Effector memory CD4-positive, alpha-beta T cell (primary cell): Measurements from ENCODE around the gene SLTM.
"Not testable (repeated sequence)": the region's sequence is repeated elsewhere in the genome, so short reads cannot be mapped to it uniquely, and the experiment has no call there.

Source experiments
- DNase-seq, 3 donors: peaks; one replicate each; pipeline ENCODE4 v3.0.0-alpha.2; 2020
- H3K27ac ChIP-seq: 2 replicates; pipeline ENCODE4 v1.7.0; 2013; ENCODE audit warnings: mild to moderate bottlenecking, low read length, moderate library complexity; ENCODE audit not compliant: insufficient read depth, poor library complexity, severe bottlenecking
- H3K27me3 ChIP-seq: replicated peaks from 2 replicates; pipeline ENCODE4 v1.7.0; 2013; ENCODE audit warnings: mild to moderate bottlenecking, low read length; ENCODE audit not compliant: insufficient read depth, control insufficient read depth, poor library complexity, severe bottlenecking
- H3K36me3 ChIP-seq: 2 replicates; pipeline ENCODE4 v1.7.0; 2013; ENCODE audit warnings: mild to moderate bottlenecking, low read length, moderate library complexity; ENCODE audit not compliant: control insufficient read depth, insufficient read depth
- H3K4me1 ChIP-seq: 2 replicates; pipeline ENCODE4 v1.7.0; 2013; ENCODE audit warnings: low read length, mild to moderate bottlenecking; ENCODE audit not compliant: control insufficient read depth, insufficient read depth, poor library complexity, severe bottlenecking
- H3K4me3 ChIP-seq: 2 replicates; pipeline ENCODE4 v1.7.0; 2013; ENCODE audit warnings: low read length, low read depth, mild to moderate bottlenecking; ENCODE audit not compliant: insufficient read depth, poor library complexity, severe bottlenecking
- H3K9me3 ChIP-seq: 2 replicates; pipeline ENCODE4 v1.7.0; 2013; ENCODE audit warnings: mild to moderate bottlenecking, low read length, moderate library complexity; ENCODE audit not compliant: control insufficient read depth

SLTM gene

DNA sequence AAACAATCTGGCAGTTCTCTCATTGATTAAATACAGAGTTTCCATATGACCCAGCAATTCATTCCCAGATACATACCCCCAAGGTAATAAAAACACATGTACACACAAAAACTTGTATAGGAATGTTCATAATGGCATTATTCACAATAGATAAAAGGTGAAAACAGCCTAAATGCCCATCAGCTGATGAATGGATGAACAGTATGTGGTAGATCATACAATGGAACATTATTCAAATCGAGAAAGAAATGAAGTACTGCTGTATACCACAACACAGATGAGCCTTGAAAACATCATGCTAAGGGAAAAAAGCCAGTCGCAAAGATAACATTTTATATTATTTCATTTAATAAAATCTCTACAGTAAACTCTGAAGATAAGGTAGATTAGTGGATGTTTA is 71.2 kb downstream of the SLTM start:
- H3K27me3 ChIP-seq, result no peaks in the 10 kb centered on the region
- H3K4me3 ChIP-seq, result no peak overlapping the region
- no peaks in the 10 kb centered on the region for H3K36me3 ChIP-seq
- no peak overlapping the region for H3K27ac ChIP-seq
- H3K9me3 ChIP-seq, result no peaks in the 10 kb centered on the region
- DNase-seq, result no peak
- H3K4me1 ChIP-seq, result peaks cover 4% of the 10 kb centered on the region

GRCh38 chr15:58856621-58857020 is 76.9 kb downstream of the SLTM start:
- H3K4me1 ChIP-seq, H3K9me3 ChIP-seq, H3K27me3 ChIP-seq, H3K36me3 ChIP-seq, DNase-seq, H3K27ac ChIP-seq, H3K4me3 ChIP-seq: not testable (repeated sequence)

- no peak for DNase-seq
- H3K27ac ChIP-seq, result no peak overlapping the region
These were observed 77.4 kb downstream of the SLTM start for GRCh38 chr15:58856086-58856485.

GRCh38 chr15:58854593-58854992 is 78.9 kb downstream of the SLTM start:
- Histone ChIP-seq H3K36me3 (peaks cover 5% of the 10 kb centered on the region), H3K27me3 (no peaks in the 10 kb centered on the region), H3K9me3 (no peaks in the 10 kb centered on the region), H3K4me1 (no peaks in the 10 kb centered on the region), H3K27ac (no peak overlapping the region), H3K4me3 (no peak overlapping the region)
- DNase-seq, result no peak

More at GRCh38 chr15:58856086-58856485, 77.4 kb downstream of the SLTM start:
- Histone ChIP-seq H3K27me3 (no peaks in the 10 kb centered on the region), H3K9me3 (no peaks in the 10 kb centered on the region), H3K4me3 (no peak overlapping the region), H3K4me1 (no peaks in the 10 kb centered on the region), H3K36me3 (peaks cover 5% of the 10 kb centered on the region)

- no peaks in the 10 kb centered on the region for H3K4me1 ChIP-seq
- H3K4me3 ChIP-seq, result no peak overlapping the region
- peaks cover 9% of the 10 kb centered on the region for H3K36me3 ChIP-seq
- no peak for DNase-seq
- no peaks in the 10 kb centered on the region for H3K27me3 ChIP-seq
- no peaks in the 10 kb centered on the region for H3K9me3 ChIP-seq
- H3K27ac ChIP-seq, result no peak overlapping the region
These were observed 81.1 kb downstream of the SLTM start for GRCh38 chr15:58852347-58852746.

- H3K9me3 ChIP-seq, H3K36me3 ChIP-seq, H3K27ac ChIP-seq, H3K4me1 ChIP-seq, H3K27me3 ChIP-seq, DNase-seq, H3K4me3 ChIP-seq: not testable (repeated sequence)
These were observed 82.3 kb downstream of the SLTM start for GRCh38 chr15:58851205-58851604.

DNA sequence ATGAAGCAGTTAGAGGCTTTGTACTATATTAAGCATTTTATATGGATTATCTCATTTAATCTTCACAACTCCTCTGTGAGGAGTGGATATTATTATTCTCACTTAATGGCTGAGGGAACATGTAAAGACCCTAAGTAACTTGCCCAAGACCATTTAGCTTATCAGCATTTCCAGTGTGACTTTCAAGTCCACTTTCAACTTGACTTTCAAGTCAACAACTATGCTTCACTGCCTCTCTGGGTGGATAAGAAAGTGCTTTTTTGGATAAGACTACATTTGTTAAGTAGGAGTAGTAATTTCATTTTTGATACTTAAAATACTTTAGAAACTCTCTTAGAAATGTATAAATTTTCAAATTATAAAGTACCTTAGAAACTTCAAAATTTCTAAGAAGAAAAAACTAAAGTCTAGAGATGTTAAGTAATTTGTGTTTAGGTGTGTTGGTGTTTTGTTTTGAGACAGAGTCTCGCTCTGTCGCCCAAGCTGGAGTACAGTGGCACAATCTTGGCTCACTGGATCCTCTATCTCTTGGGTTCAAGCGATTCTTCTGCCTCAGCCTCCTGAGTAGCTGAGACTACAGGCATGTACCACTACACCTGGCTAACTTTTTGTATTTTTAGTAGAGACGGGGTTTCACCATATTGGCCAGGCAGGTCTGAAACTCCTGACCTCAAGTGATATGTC is 90.6 kb downstream of the SLTM start:
- H3K27ac ChIP-seq, result no peak overlapping the region
- H3K36me3 ChIP-seq, result peaks cover 7% of the 10 kb centered on the region
- no peaks in the 10 kb centered on the region for H3K4me1 ChIP-seq
- H3K9me3 ChIP-seq, result no peaks in the 10 kb centered on the region
- no peak overlapping the region for H3K4me3 ChIP-seq
- no peak for DNase-seq
- no peaks in the 10 kb centered on the region for H3K27me3 ChIP-seq

- no peaks in the 10 kb centered on the region for H3K4me1 ChIP-seq
- no peaks in the 10 kb centered on the region for H3K27me3 ChIP-seq
- DNase-seq, result no peak
These were observed 93.4 kb downstream of the SLTM start for GRCh38 chr15:58840048-58840447.

GRCh38 chr15:58839485-58839884 is 94.0 kb downstream of the SLTM start:
- H3K9me3 ChIP-seq, result no peaks in the 10 kb centered on the region
- no peak overlapping the region for H3K27ac ChIP-seq
- no peaks in the 10 kb centered on the region for H3K27me3 ChIP-seq
- H3K4me3 ChIP-seq, result no peak overlapping the region
- DNase-seq, result no peak
- H3K4me1 ChIP-seq, result no peaks in the 10 kb centered on the region
- peaks cover 4% of the 10 kb centered on the region for H3K36me3 ChIP-seq

More at GRCh38 chr15:58840048-58840447, 93.4 kb downstream of the SLTM start:
- Histone ChIP-seq H3K9me3 (no peaks in the 10 kb centered on the region), H3K4me3 (no peak overlapping the region), H3K27ac (no peak overlapping the region), H3K36me3 (peaks cover 4% of the 10 kb centered on the region)

DNA sequence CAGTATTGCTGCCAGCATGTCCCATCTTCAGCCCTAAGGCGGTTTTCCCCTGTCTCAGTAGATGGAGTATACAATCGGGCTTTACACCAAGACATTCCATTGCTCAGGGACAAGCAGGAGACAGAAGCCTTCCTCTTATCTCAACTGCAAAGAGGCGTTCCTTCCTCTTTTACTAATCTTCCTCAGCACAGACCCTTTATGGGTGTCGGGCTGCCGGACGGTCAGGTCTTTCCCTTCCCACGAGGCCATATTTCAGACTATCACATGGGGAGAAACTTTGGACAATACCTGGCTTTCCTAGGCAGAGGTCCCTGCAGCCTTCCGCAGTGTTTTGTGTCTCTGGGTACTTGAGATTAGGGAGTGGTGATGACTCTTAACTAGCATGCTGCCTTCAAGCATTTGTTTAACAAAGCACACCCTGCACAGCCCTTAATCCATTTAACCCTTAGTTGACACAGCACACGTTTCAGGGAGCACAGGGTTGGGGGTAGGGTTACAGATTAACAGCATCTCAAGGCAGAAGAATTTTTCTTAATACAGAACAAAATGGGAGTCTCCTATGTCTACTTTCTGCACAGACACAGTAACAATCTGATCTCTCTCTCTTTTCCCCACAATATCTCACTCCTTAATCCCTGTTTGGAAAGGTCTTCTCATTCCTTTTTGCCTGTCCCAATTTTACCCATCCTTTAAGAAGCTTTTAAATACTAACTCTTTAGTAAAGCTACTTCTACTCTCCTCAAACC is 99.6 kb downstream of the SLTM start:
- not testable (repeated sequence) for H3K9me3 ChIP-seq, H3K27ac ChIP-seq, H3K27me3 ChIP-seq, H3K4me3 ChIP-seq, H3K36me3 ChIP-seq, DNase-seq, H3K4me1 ChIP-seq
